Progenitor cell of endocrine pancreas (in vitro differentiated cells): ENCODE measurements around the gene CACNG4. TPM values are rescaled to one million over a fixed set of nuclear protein-coding genes. Genes with fewer than 3 reads are reported as not detected.
A peak's percentile ranks its signal among the peaks of the same experiment; 100 is the strongest.

ENCODE experiments used
- DNase-seq: peaks from one replicate; pipeline ENCODE4 v3.0.0; 2021; ENCODE audit warnings: low spot score; ENCODE audit not compliant: unreplicated experiment
- H3K27ac Mint-ChIP-seq: 2 replicates; pipeline ENCODE4 v1.8.0; 2021; ENCODE audit warnings: mild to moderate bottlenecking, moderate library complexity, mixed read lengths
- H3K27me3 Mint-ChIP-seq: 2 replicates; pipeline ENCODE4 v1.8.0; 2021; ENCODE audit warnings: mixed read lengths
- H3K36me3 Mint-ChIP-seq: 2 replicates; pipeline ENCODE4 v1.8.0; 2022; ENCODE audit warnings: mixed read lengths; ENCODE audit not compliant: insufficient read depth
- H3K4me1 Mint-ChIP-seq: 2 replicates; pipeline ENCODE4 v1.8.0; 2021; ENCODE audit warnings: low read depth, mixed read lengths
- H3K4me3 Mint-ChIP-seq: 2 replicates; pipeline ENCODE4 v1.8.0; 2021; ENCODE audit warnings: low read depth, mild to moderate bottlenecking, moderate library complexity, mixed read lengths
- H3K9me3 Mint-ChIP-seq: 2 replicates; pipeline ENCODE4 v1.8.0; 2021; ENCODE audit warnings: low read depth, mixed read lengths
- CTCF ChIP-seq: fragments of 200-600 bp; sonication (generic); IDR thresholded peaks from one replicate; pipeline ENCODE4 v1.5.0; 2021; ENCODE audit warnings: antibody characterized with exemption, mild to moderate bottlenecking; ENCODE audit not compliant: unreplicated experiment
- total RNA-seq: library from RNA; stranded (reverse); gene quantifications from 2 replicates; pipeline ENCODE4 v1.2.1, GENCODE V29; 2021

Gene CACNG4
- total RNA-seq, 1 donor from 2014 or later: 6.5 TPM

- Mint-ChIP-seq H3K9me3 (no peaks in the 10 kb centered on the region), H3K27me3 (no peaks in the 10 kb centered on the region), H3K4me1 (peaks cover 41% of the 10 kb centered on the region), H3K4me3 (no peak overlapping the region), H3K36me3 (peaks cover 4% of the 10 kb centered on the region), H3K27ac (no peak overlapping the region)
- TF ChIP-seq CTCF: no peak
- DNase-seq: no peak
Observed at GRCh38 chr17:67071595-67071994, 107.1 kb downstream of the CACNG4 start.

GRCh38 chr17:67072885-67073284, 108.4 kb downstream of the CACNG4 start:
- no peak for DNase-seq
- peaks cover 47% of the 10 kb centered on the region for H3K4me1 Mint-ChIP-seq

GRCh38 chr17:67074781-67075180, 110.3 kb downstream of the CACNG4 start:
- peaks cover 7% of the 10 kb centered on the region for H3K36me3 Mint-ChIP-seq
- no peak overlapping the region for H3K4me3 Mint-ChIP-seq
- no peak for TF ChIP-seq CTCF
- H3K27ac Mint-ChIP-seq: peak overlapping the region; percentile 17
- no peaks in the 10 kb centered on the region for H3K27me3 Mint-ChIP-seq
- no peak for DNase-seq
- H3K9me3 Mint-ChIP-seq: no peaks in the 10 kb centered on the region
- peaks cover 38% of the 10 kb centered on the region for H3K4me1 Mint-ChIP-seq

More at GRCh38 chr17:67072885-67073284, 108.4 kb downstream of the CACNG4 start:
- Mint-ChIP-seq H3K4me3 (no peak overlapping the region), H3K27me3 (no peaks in the 10 kb centered on the region), H3K36me3 (peaks cover 4% of the 10 kb centered on the region), H3K9me3 (no peaks in the 10 kb centered on the region), H3K27ac (no peak overlapping the region)
- no peak for TF ChIP-seq CTCF

GRCh38 chr17:67076290-67076689, 111.8 kb downstream of the CACNG4 start:
- H3K27ac Mint-ChIP-seq: peak overlapping the region; percentile 82
- H3K4me1 Mint-ChIP-seq: peaks cover 31% of the 10 kb centered on the region
- H3K9me3 Mint-ChIP-seq: no peaks in the 10 kb centered on the region
- peaks cover 7% of the 10 kb centered on the region for H3K36me3 Mint-ChIP-seq
- peak overlapping the region; percentile 7 for H3K4me3 Mint-ChIP-seq
- DNase-seq: no peak
- no peak for TF ChIP-seq CTCF
- no peaks in the 10 kb centered on the region for H3K27me3 Mint-ChIP-seq

- H3K4me1 Mint-ChIP-seq: peaks cover 26% of the 10 kb centered on the region
- no peak for DNase-seq
- no peak overlapping the region for H3K27ac Mint-ChIP-seq
- H3K27me3 Mint-ChIP-seq: no peaks in the 10 kb centered on the region
- peaks cover 3% of the 10 kb centered on the region for H3K36me3 Mint-ChIP-seq
- no peak overlapping the region for H3K4me3 Mint-ChIP-seq
- no peaks in the 10 kb centered on the region for H3K9me3 Mint-ChIP-seq
- no peak for TF ChIP-seq CTCF
Observed at GRCh38 chr17:67078292-67078691, 113.8 kb downstream of the CACNG4 start.
